ENCODE results near the gene ZSWIM1.
"Not testable (repeated sequence)": the region's sequence is repeated elsewhere in the genome, so short reads cannot be mapped to it uniquely, and the experiment has no call there.

Gene ZSWIM1

GRCh38 chr20:45925821-45926506, 44.9 kb downstream of the ZSWIM1 start:
- in situ Hi-C loops (cut with MboI; ENCODE audit: low sequenced_read_pairs), result no loop called here

GRCh38 chr20:45926731-45927070, 45.7 kb downstream of the ZSWIM1 start:
- in situ Hi-C loops (cut with MboI; ENCODE audit: low sequenced_read_pairs), result no loop called here

GRCh38 chr20:45927071-45927878, 46.2 kb downstream of the ZSWIM1 start:
- in situ Hi-C loops (cut with MboI; ENCODE audit: low sequenced_read_pairs), result no loop called here

DNA sequence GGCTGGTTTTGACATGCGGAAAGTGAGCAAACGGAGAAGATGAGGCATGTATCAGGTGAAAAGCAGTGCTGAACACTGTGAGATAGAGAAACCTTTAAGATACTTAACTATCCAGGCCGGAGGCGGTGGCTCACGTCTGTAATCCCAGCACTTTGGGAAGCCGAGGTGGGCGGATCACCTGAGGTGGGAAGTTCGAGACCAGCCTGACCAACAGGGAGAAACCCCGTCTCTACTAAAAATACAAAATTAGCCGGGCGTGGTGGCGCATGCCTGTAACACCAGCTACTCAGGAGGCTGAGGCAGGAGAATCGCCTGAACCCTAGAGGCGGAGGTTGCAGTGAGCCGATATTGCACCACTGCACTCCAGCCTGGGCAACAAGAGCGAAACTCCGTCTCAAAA, 50.7 kb downstream of the ZSWIM1 start:
- in situ Hi-C loops (cut with MboI; ENCODE audit: low sequenced_read_pairs), result not testable (repeated sequence)

DNA sequence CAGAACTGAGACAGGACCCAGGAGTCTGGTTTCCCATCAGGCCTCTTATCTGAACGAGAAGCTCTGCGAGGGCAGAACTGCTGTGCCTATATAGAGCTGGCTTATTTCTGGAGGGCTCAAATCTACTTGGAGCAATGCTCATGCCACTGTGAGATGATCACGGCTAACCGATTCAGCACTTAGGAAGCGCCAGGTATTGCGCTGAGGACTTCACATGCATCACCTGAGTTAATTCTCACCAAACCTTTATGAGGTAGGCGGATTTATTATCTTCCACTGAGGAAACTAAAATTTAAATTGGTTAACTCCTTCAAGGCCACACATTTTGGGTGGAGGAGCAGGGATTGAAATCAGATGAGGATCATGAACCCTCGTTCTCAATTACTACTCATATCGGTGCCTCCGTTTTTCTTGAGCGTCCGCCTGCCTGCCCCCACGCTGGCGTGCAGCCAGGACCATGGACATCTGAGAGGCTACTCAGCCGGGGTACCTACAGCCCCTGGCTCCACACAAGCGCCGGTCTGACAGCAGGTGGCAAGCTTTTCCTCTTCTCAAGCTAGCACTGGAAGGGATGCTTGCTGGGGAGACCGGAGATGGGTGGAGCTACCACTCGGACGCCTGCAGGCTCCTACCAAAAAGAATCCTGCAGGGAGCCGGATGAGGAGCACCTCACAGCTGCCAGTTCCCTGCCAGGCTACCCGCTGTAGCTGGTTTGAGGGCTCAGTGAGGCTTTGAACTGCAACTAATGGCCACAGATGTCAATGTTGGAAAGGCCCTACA, 52.4 kb downstream of the ZSWIM1 start:
- in situ Hi-C loops (cut with MboI; ENCODE audit: low sequenced_read_pairs), result no loop called here

DNA sequence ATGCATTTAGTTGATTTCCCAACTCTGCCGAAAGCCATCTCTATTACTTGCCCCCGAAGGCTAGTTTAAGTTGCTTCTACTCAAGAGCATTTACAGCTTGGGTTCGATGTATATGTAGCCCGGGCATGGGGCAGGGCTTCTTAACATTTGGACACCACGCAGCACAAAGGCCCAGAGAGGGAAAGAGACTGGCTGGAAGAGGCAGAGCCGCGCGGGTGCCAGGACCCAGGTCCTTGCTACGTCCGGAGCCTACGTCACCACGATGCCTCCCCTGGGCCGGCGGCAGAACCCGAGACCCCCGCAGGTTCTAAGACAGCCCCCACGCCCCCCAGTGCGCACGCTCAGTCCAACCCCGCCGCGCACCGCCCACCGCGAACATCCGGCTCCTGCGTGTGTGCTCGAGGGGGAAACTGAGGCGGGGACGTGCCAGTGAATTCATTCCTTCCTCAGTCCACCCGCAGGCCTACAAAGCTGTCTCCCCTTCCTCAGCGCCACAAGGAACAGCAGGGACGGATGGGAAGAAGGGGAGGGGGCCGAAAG, 53.1 kb downstream of the ZSWIM1 start:
- in situ Hi-C loops (cut with MboI; ENCODE audit: low sequenced_read_pairs), result no loop called here
